Right lobe of liver (tissue), 6 donors: Measurements from ENCODE around the gene RGS6. TPM values are rescaled to one million over a fixed set of nuclear protein-coding genes. Genes with fewer than 3 reads are reported as not detected.

Source experiments
- ATAC-seq, 4 donors: fragments of 200-7000 bp; cut with Tn5 transposase; one replicate each; pipeline ENCODE4 v1.9.1; 2020; ENCODE audit warnings: mild to moderate bottlenecking in 4 of 4, moderate library complexity in 4 of 4
- DNase-seq, 3 donors: peaks; one replicate each; pipeline ENCODE4 v3.0.0-alpha.2; 2020
- H3K27ac ChIP-seq, 3 donors: fragments of 200-600 bp; one replicate each; pipeline ENCODE4 v1.8.0; 2022
- H3K27me3 ChIP-seq, 2 donors: fragments of 200-600 bp; one replicate each; pipeline ENCODE4 v1.8.0; 2022
- H3K36me3 ChIP-seq, 4 donors: fragments of 200-600 bp; sonication (generic) in 1 of 4; one replicate each; pipeline versions ENCODE4 v1.5.1 to v1.8.0; 2017 to 2022; ENCODE audit warnings: control low read depth in 1 of 4
- H3K4me1 ChIP-seq, 4 donors: fragments of 200-600 bp; sonication (generic) in 1 of 4; one replicate each; pipeline versions ENCODE4 v1.5.1 to v1.8.0; 2017 to 2022; ENCODE audit warnings: control low read depth in 1 of 4
- H3K4me3 ChIP-seq, 3 donors: fragments of 200-600 bp; one replicate each; pipeline ENCODE4 v1.8.0; 2022
- H3K9me3 ChIP-seq, 4 donors: fragments of 200-600 bp; sonication (generic) in 1 of 4; one replicate each; pipeline versions ENCODE4 v1.5.1 to v1.8.0; 2017 to 2022; ENCODE audit warnings: control low read depth in 1 of 4
- POLR2A ChIP-seq: fragments of 450-650 bp; IDR thresholded peaks from one replicate; pipeline ENCODE4 v1.6.1; 2017; ENCODE audit warnings: antibody characterized with exemption, mild to moderate bottlenecking
- WGBS: methylation state at CpG from one replicate; pipeline ENCODE4 v1.1.6; 2018; ENCODE audit warnings: low coverage, low lambda C conversion rate; ENCODE audit not compliant: insufficient coverage; ENCODE audit errors: missing lambda C conversion rate; 5-methylcytosine and 5-hydroxymethylcytosine counted together
- intact Hi-C, 2 donors: fragments of 100-400 bp; cut with DNase I; formaldehyde crosslinking; loops; one replicate each; pipeline versions ENCODE4 v1.11.2 to v1.14.1; 2022
- total RNA-seq, 6 experiments: library from RNA; depleted of rRNA in 2 of 6; stranded (reverse); fragments of >200 nt in 2 of 6; fragmentation: NEBNext Ultra II Directional in 3 of 6; extraction: Animal tissue kit (Norgen Biotek cat#: 25700) in 3 of 6; gene quantifications; one replicate each; pipeline versions ENCODE4 v1.1.0 to v1.2.4, GENCODE V29; 2016 to 2023
- TF ChIP-seq, protein P1 (sequence below), 4 donors: fragments of 200-600 bp in 3 of 4; fragments of 450-650 bp in 1 of 4; IDR thresholded peaks; one replicate each; pipeline versions ENCODE4 v1.5.1 to v1.8.0; 2016 to 2022; ENCODE audit warnings: antibody characterized with exemption in 4 of 4, mild to moderate bottlenecking in 2 of 4
- donor health status: DM: no; HTN: yes; CAD: no.
- donor health status: DM: no; HTN: no; CAD: no.
- donor health status: DM: no; HTN: no; CAD: no.
- donor health status: DM: no; HTN: yes; CAD: no.
- donor health status: DM: no; HTN: yes; CAD: no.

The RGS6 gene
- total RNA-seq, 6 experiments from 2014 or later, result 0.07 TPM; not detected in 5

DNA sequence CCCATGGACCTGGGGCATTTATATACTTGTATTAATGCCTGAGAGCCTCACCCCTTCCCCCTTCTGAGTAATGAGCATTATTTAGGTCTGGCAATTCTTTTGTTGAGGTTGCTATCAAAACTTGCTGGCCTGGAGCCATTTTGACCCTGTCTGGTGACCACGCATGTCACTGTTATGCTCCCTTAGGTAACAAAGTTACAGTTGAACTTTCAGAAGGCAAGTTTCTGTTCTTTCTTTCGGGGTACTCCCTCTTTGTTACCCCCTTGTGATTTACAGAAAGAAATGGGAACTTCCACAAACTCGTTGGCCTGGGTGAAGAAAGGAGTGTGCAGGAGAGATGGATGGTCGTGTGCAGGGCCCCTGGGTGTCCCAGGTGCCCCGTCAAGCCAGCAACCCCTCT is 656.3 kb downstream of the RGS6 start:
- no peaks in the 10 kb centered on the region for H3K27me3 ChIP-seq
- intact Hi-C loops, result no loop called here
- ATAC-seq, result no peak
- no peak for DNase-seq
- 68% methylated on average over 3 of the region's 5 CpGs for WGBS
- no peaks in the 10 kb centered on the region for H3K36me3 ChIP-seq
- no peak overlapping the region for H3K4me3 ChIP-seq
- no peaks in the 10 kb centered on the region for H3K9me3 ChIP-seq
- no peak overlapping the region for H3K27ac ChIP-seq
- TF ChIP-seq, protein P1, sequence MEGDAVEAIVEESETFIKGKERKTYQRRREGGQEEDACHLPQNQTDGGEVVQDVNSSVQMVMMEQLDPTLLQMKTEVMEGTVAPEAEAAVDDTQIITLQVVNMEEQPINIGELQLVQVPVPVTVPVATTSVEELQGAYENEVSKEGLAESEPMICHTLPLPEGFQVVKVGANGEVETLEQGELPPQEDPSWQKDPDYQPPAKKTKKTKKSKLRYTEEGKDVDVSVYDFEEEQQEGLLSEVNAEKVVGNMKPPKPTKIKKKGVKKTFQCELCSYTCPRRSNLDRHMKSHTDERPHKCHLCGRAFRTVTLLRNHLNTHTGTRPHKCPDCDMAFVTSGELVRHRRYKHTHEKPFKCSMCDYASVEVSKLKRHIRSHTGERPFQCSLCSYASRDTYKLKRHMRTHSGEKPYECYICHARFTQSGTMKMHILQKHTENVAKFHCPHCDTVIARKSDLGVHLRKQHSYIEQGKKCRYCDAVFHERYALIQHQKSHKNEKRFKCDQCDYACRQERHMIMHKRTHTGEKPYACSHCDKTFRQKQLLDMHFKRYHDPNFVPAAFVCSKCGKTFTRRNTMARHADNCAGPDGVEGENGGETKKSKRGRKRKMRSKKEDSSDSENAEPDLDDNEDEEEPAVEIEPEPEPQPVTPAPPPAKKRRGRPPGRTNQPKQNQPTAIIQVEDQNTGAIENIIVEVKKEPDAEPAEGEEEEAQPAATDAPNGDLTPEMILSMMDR (IDR thresholded peaks at IDR 0.05), result no peak
- no peak for TF ChIP-seq POLR2A
- H3K4me1 ChIP-seq, result peaks cover 0 to 5% (median 2%) of the 10 kb centered on the region in 4 donors

DNA sequence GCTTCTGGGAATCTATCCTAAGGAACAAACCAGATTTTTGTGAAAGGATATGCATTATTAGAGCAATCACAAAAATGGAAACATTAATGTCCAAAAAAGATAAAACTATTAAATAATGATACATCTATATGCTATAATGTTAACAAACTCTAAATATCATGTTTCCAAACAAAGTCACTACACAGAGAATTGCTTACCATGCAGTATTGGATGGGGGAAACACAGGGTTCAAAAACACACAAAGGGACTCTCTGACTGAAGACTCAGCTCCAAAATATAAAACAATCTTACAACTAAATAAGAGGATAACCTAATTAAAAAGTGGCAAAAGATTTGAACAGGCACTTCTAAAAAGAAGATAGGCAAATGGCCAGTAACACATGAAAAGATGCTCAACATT is 657.4 kb downstream of the RGS6 start:
- no peak for ATAC-seq

DNA sequence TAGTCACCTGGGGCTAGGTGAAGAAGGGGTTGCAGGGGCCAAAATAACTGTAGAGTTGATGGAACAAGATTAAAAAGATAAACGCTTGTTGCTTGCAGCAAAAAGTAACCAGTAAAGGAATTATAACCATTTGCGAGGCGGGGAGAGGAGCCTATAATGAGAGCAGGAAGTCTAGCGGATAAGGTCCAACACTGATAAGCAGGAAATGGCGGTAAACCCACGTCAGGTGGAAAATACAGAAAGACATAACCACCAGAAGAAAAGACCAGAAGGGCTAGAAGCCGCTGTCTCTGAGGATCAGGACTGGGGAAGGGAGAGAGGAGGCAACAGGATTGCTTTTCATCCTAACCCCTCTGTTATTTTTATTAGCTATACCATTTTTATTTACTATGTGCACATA is 658.3 kb downstream of the RGS6 start:
- Histone ChIP-seq H3K27me3 (no peaks in the 10 kb centered on the region), H3K4me1 (no peaks in the 10 kb centered on the region), H3K27ac (no peak overlapping the region), H3K4me3 (no peak overlapping the region), H3K9me3 (no peaks in the 10 kb centered on the region), H3K36me3 (no peaks in the 10 kb centered on the region)
- DNase-seq, result no peak
- WGBS, result 46% methylated on average over 7 of the region's 7 CpGs
- intact Hi-C loops, result no loop called here
- no peak for ATAC-seq
- TF ChIP-seq, protein P1 (IDR thresholded peaks at IDR 0.05), result no peak
- TF ChIP-seq POLR2A, result no peak

More for the DNA sequence above, 657.4 kb downstream of the RGS6 start:
- intact Hi-C loops, result no loop called here
- no peak overlapping the region for H3K27ac ChIP-seq
- DNase-seq, result no peak
- TF ChIP-seq POLR2A, result no peak
- TF ChIP-seq, protein P1 (IDR thresholded peaks at IDR 0.05), result no peak
- no peak overlapping the region for H3K4me3 ChIP-seq
- H3K4me1 ChIP-seq, result no peaks in the 10 kb centered on the region
- H3K9me3 ChIP-seq, result no peaks in the 10 kb centered on the region
- H3K36me3 ChIP-seq, result no peaks in the 10 kb centered on the region
- H3K27me3 ChIP-seq, result no peaks in the 10 kb centered on the region

DNA sequence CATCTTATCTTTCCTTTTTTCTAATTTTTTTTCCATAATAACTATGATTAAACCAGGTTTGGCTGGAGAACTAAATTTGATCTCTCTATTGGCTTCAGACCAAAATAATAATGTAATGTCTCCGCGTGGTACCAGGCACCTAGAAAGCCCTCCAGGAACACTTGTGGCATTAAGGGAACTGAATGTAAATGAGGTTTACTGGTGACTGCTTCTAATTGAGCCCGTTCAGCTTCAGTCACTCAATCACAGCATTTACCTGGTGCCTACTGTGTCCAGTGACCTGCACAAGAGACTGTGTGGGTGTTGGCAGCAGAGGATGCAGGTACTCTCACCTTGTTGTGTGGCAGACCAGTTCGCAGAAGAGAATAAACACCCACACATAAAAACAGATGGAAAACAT is 659.2 kb downstream of the RGS6 start:
- no peaks in the 10 kb centered on the region for H3K9me3 ChIP-seq
- intact Hi-C loops, result no loop called here
- no peak overlapping the region for H3K27ac ChIP-seq
- no peaks in the 10 kb centered on the region for H3K27me3 ChIP-seq
- WGBS, result 88% methylated on average over 4 of the region's 4 CpGs
- H3K4me3 ChIP-seq, result no peak overlapping the region
- TF ChIP-seq, protein P1 (IDR thresholded peaks at IDR 0.05), result no peak
- TF ChIP-seq POLR2A, result no peak
- DNase-seq (no peak), ATAC-seq (no peak)
- no peaks in the 10 kb centered on the region for H3K4me1 ChIP-seq
- H3K36me3 ChIP-seq, result no peaks in the 10 kb centered on the region
